HG03460 (cell line): ENCODE data around the gene TM4SF4.
"Not testable (repeated sequence)": the region's sequence is repeated elsewhere in the genome, so short reads cannot be mapped to it uniquely, and the experiment has no call there.

Experiments
- ATAC-seq: cut with Tn5 transposase; IDR thresholded peaks from one replicate; pipeline ENCODE4 v1.9.1; 2021; ENCODE audit not compliant: unreplicated experiment

The TM4SF4 gene, protein sequence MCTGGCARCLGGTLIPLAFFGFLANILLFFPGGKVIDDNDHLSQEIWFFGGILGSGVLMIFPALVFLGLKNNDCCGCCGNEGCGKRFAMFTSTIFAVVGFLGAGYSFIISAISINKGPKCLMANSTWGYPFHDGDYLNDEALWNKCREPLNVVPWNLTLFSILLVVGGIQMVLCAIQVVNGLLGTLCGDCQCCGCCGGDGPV

DNA sequence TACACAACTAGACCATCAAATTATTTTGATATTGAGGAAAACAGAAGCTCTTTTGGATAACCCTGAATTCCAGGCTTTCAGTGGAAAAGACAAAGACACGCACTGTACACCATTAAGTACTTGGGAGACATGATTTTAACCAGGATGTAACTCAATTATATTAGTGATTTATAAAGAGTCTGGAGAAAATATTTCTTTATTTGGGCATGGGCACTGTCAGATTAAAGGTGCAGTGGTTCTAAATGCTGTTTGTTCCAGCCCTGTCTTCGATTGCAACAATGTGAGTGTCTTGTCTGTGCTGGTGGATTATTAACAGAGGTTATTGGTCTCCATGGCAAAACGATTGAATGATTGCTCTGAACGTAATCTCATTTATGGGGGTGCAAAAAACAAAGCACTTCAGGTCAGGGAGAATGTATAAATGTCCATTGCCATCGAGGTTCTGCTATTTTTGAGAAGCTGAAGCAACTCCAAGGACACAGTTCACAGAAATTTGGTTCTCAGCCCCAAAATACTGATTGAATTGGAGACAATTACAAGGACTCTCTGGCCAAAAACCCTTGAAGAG is at the start of gene TM4SF4:
TM4SF4 (plus strand) TSS at position 448 of the 568 bp plus-strand sequence. CDS start 181 bp downstream, outside the sequence.
- no peak for ATAC-seq

- ATAC-seq = no peak
These were observed 49.6 kb upstream of the TM4SF4 start for GRCh38 chr3:149424918-149425317.

DNA sequence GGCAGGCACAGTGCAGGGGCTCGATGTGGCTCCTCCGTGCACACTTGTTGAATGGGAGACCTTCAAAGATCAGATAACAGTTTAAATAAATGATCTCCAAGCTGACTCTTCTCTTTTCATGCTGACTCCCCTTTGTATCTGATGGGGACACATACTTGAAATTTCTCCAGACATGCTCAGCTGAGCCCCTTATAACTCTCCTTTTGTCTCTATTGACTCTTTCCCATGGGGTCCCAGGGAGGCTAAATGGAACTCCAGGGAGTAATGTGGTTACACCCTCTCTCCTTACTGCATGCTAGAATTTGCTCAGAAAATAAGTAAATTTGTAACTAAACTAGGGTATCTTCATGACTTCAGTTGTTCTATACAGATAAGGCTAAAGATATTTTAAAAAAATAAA is 48.2 kb upstream of the TM4SF4 start:
- no peak for ATAC-seq

DNA sequence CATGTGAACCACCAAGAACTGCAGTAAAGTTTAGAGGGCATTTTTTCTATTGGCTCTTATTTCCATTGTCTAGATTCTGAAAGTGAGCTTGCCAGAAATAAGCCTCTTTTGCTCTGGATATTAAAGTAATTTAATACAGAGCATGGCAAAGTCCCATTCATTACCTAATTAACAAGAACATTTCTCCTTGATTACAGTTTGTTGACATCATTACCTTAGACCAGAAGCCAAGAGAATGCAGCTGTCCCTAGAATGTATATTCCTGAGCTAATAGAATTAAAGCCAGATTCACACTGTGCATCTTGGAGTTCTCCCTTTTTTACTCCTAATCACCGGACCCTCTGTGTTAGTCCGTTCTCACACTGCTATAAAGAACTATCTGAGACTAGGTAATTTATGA is 46.4 kb upstream of the TM4SF4 start:
- no peak for ATAC-seq

DNA sequence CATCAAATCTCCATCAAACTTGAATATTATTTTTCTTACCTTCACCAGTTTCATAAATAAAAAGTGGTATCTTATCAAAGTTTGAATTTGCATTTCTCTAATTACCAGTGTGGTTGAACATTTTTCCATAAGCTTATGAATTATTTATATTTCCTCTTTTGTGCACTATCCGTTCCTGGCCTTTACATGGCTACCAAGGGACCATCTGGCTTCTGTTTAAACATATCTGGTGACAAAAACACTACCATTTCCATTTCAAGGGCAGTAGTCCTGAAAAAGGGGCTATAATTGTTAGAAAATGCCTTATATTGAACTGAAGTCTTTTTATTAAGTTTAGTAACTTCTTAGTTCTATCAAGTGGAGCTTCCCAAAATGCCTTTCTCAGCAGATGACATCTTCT is 44.3 kb upstream of the TM4SF4 start:
- no peak for ATAC-seq

GRCh38 chr3:149432149-149432548 is 42.3 kb upstream of the TM4SF4 start:
- ATAC-seq = no peak

DNA sequence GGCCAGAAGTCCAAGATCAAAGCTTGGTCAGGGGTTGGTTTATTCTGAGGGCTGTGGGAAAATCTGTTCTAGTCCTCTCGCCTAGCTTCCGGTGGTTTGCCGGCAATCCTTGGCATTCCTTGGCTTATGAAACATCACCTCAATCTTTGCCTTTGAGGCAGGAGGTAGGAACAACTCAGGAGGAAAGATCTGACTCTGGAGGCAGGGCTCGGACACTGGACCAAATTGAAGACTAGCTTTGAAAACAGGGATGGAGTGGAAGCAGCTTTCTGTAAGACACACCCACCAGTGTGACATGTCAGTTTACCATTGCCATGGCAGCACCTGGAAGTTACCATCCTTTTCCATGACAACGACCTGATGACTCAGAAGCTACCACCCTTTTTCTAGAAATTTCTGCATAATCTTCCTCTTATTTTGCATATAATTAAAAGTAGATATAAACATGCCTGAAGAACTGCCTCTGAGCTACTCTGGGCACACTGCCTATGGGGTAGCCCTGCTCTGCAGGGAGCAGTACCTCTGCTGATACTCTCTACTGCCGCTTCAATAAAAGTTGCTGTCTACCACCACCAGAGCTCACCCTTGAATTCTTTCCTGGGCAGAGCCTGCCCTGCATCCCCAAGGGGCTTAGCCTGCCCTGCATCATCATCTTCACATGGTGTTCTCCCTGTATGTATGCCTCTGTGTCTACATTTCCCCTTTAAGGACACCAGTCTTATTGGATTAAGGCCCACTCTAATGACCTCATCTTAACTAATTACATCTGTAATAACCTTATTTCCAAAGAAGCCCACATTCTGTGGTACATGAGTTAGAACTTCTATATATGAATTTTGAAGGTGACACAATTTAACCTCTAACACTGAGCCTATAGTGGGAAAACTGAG is 38.3 kb upstream of the TM4SF4 start:
- no peak for ATAC-seq

DNA sequence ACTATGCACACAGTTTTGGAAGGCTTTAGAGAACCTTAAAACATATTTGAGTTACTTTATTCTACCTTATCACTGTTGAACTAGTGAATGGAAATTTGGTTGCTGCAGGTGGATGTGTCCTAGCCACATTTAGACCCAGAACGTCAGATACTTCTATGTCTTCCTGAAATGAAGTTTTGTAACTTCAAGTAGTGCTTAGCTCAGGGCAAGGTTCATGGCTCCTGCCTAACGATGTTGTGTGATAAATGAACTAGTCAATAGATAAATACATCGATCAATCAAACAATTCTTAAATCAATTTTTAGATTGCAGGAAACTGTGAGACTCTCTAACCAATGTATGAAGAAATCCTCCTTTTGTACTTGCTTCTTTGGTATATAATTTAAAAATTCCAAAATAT is 37.2 kb upstream of the TM4SF4 start:
- no peak for ATAC-seq

DNA sequence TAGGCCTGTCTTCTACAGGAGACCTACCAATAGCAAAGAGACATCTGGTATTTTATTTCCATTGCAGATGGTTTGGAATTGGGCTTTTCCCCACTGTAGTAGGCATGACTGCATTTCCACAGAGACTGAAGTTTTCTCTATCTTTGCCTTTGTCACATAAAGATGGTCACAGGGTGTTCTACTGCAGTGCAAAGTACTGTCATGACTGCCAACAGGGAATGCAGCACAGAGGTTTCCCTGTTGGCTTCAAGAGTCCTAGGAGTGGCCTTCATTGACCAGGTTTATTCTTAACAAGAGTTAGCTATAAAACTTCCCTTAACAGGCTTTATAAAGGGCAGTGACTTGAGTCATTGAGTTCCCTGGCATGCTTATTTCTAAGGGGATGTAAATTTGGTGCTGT is 36.8 kb upstream of the TM4SF4 start:
- ATAC-seq = no peak

DNA sequence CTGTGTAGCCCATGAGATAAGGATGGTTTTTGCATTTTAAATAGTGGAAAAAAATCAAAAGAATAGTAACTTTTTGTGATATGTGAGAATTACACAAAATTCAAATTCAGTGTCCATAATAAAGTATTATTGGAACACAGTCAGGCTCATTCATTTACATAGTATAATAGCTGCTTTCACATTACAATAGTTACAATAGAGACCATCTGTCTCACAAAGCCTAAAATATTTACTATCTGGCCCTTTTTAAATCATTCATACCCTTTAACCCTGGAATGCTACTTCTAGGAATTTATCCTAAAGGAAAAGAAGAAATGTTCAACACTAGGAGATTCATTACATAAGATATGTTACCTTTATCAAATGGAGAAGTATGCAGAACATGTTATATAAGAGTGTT is 35.5 kb upstream of the TM4SF4 start:
- no peak for ATAC-seq

DNA sequence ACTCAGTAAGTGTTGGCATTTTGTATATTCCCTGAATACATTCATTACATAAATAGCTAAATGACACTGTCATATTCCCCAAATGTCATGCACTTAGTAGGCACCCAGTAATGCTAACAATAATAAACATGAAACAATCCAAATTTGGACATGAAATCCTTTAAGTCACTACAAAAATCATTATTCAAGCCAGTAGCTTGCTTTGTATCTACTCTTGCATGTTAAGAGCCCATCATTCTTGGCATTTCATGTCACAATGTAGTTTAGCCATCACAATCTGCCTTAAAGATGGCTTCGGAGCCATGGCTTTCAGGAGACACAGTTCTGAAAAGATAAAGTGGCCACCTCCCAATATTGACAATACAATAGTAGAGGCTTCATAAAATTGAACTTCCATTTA is 32.9 kb upstream of the TM4SF4 start:
- no peak for ATAC-seq

GRCh38 chr3:149442043-149442442 is 32.5 kb upstream of the TM4SF4 start:
- no peak for ATAC-seq

GRCh38 chr3:149442851-149443544 is 31.5 kb upstream of the TM4SF4 start:
- no peak for ATAC-seq

- ATAC-seq = no peak
These were observed 31.0 kb upstream of the TM4SF4 start for GRCh38 chr3:149443545-149443912.

- ATAC-seq = not testable (repeated sequence)
These were observed 29.6 kb upstream of the TM4SF4 start for GRCh38 chr3:149444867-149445266.

DNA sequence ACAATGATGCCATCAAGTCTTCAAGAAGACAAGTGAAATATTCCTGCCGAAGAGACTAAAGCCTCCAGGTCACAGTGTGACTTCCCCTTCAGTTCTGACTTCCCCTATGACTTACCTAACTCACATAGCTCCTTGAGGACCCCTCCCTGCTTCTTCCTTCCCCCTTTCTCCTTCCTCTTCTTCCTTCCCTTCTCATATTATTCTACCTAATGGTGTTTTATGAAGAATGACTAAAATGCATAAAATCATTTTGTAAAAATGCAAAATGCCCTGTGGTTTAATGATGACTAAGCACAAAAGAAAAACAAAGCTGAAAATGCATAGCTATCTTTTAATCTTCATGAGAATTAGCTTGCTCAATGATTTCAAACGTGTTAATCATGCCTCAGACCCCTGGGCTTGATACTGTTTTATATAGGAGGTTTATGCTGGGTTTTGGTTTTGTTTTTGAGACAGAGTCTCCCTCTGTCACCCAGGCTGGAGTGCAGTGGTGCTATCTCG is 26.1 kb upstream of the TM4SF4 start:
- no peak for ATAC-seq

GRCh38 chr3:149449182-149449581 is 25.3 kb upstream of the TM4SF4 start:
- no peak for ATAC-seq

GRCh38 chr3:149449799-149450198 is 24.7 kb upstream of the TM4SF4 start:
- ATAC-seq = no peak

DNA sequence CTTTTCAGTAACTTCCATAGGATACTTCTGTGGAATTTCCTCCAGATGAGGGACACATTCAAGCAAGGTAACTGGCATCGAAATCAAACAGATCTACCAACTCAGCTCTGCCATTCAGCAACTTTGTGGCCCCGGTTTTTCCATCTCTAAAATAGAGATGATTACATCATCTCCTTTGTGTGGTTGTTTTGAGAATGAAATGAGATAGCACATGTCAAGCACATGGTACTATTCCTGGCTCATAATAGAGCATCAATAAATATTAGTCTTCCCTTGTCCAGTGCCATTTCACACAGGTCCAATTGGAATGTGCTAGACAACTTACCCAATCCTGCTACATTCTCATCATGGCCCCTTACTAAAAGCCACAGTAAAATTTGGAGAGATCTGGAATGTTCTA is 24.2 kb upstream of the TM4SF4 start:
- ATAC-seq = no peak

DNA sequence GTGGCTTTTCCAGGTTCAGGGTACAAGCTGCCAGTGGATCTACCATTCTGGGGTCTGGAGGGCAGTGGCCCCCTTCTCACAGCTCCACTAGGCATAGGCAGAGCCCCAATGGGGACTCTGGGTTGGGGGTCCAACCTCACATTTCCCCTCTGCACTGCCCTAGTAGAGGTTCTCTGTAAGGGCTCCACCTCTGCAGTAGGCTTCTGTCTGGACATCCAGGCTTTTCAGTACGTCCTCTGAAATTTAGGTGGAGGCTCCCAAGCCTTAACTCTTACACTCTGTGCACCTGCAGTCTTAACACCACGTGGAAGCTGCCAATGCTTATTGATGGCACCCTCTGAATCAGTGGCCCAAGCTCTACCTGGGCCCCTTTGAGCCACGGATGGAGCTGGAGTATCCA is 22.5 kb upstream of the TM4SF4 start:
- ATAC-seq = no peak

DNA sequence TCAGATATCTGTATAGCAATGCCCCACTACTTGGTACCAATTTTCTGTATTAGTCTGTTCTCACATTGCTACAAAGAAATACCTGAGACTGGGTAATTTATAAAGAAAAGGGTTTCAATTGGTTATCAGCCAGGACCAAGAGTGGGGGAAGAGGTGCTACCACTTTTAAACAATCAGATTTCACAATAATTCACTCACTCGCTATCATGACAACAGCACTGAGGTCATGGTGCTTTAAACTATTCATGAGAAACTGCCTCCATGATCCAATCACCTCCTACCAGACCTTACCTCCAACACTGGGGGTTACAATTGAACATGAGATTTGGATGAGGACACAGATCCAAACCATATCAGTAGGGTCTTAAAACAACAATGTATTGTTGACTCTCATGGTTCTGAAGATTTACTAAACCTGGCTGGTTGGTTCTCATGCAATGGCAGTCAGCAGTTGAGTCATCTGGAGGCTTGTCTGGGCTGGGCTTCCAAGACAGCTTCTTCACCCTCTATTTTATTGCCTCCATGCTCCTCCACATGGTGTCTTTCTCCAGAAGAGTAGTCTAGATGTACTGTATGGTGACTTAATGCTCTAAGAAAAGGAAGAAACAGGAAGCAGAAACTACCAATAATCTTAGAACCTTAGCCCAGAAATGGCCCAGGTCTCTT is 21.2 kb upstream of the TM4SF4 start:
- ATAC-seq = no peak
